Measurements from ENCODE around the gene PBX3.

PBX3 gene

GRCh38 chr9:125747765-125748445, 732 bp downstream of the PBX3 start:
- intact Hi-C loops (cut with DNase I) = no loop called here
- peak in 5 of 10 donors; percentile 11 to 79 (median 48) for DNase-seq

- no peak for DNase-seq
- intact Hi-C loops (cut with DNase I) = no loop called here
Measured at GRCh38 chr9:125748446-125749099, 1.4 kb downstream of the PBX3 start.

GRCh38 chr9:125749287-125749935, 2.2 kb downstream of the PBX3 start:
- intact Hi-C loops (cut with DNase I) = no loop called here
- no peak for DNase-seq

GRCh38 chr9:125749951-125750626, 2.9 kb downstream of the PBX3 start:
- intact Hi-C loops (cut with DNase I) = no loop called here

GRCh38 chr9:125750627-125751011, 3.4 kb downstream of the PBX3 start:
- intact Hi-C loops (cut with DNase I) = no loop called here
- no peak for DNase-seq

More at GRCh38 chr9:125749951-125750626, 2.9 kb downstream of the PBX3 start:
- DNase-seq = no peak

GRCh38 chr9:125752070-125752628, 5.0 kb downstream of the PBX3 start:
- intact Hi-C loops (cut with DNase I) = no loop called here
- no peak for DNase-seq

- intact Hi-C loops (cut with DNase I) = no loop called here
- DNase-seq = no peak
Measured at GRCh38 chr9:125754096-125754495, 6.9 kb downstream of the PBX3 start.

GRCh38 chr9:125755340-125755739, 8.2 kb downstream of the PBX3 start:
- intact Hi-C loops (cut with DNase I) = no loop called here
- DNase-seq = no peak

- DNase-seq = no peak
- intact Hi-C loops (cut with DNase I) = no loop called here
Measured at GRCh38 chr9:125756518-125756917, 9.3 kb downstream of the PBX3 start.

- intact Hi-C loops (cut with DNase I) = no loop called here
- DNase-seq = no peak
Measured at GRCh38 chr9:125757834-125758233, 10.7 kb downstream of the PBX3 start.

- DNase-seq = peak in 6 of 10 donors; percentile 30 to 92 (median 52)
- intact Hi-C loops (cut with DNase I) = no loop called here
Measured at GRCh38 chr9:125758986-125759763, 12.0 kb downstream of the PBX3 start.

GRCh38 chr9:125759764-125760129, 12.6 kb downstream of the PBX3 start:
- DNase-seq = peak in 4 of 10 donors; percentile 25 to 88 (median 36)
- intact Hi-C loops (cut with DNase I) = no loop called here

- no peak for DNase-seq
- intact Hi-C loops (cut with DNase I) = no loop called here
Measured at GRCh38 chr9:125760537-125760936, 13.4 kb downstream of the PBX3 start.

- no peak for DNase-seq
- intact Hi-C loops (cut with DNase I) = no loop called here
Measured at GRCh38 chr9:125761676-125762450, 14.7 kb downstream of the PBX3 start.

GRCh38 chr9:125763394-125763801, 16.2 kb downstream of the PBX3 start:
- no peak for DNase-seq
- intact Hi-C loops (cut with DNase I) = no loop called here

- intact Hi-C loops (cut with DNase I) = no loop called here
- DNase-seq = no peak
Measured at GRCh38 chr9:125764198-125764597, 17.0 kb downstream of the PBX3 start.

GRCh38 chr9:125766468-125767221, 19.5 kb downstream of the PBX3 start:
- intact Hi-C loops (cut with DNase I) = no loop called here
- DNase-seq = no peak

- intact Hi-C loops (cut with DNase I) = no loop called here
- DNase-seq = no peak
Measured at GRCh38 chr9:125767349-125767748, 20.2 kb downstream of the PBX3 start.

GRCh38 chr9:125768803-125769202, 21.6 kb downstream of the PBX3 start:
- intact Hi-C loops (cut with DNase I) = no loop called here
- no peak for DNase-seq

All from posterior cingulate gyrus (tissue), 11 donors.